AG04450 (cell line): ENCODE data around the gene TXNDC12. TPM values are rescaled to one million over a fixed set of nuclear protein-coding genes. Genes with fewer than 3 reads are reported as not detected.
"Not testable (repeated sequence)": the region's sequence is repeated elsewhere in the genome, so short reads cannot be mapped to it uniquely, and the experiment has no call there.

Experiments used
- CTCF ChIA-PET: fragments of 300-600, 350-600 bp; formaldehyde crosslinking; extraction: SDS; loops from one replicate; lab custom pipeline; 2022; ENCODE audit warnings: antibody characterized with exemption, inconsistent platforms; lab: Charles Lee
- POLR2A ChIA-PET: fragments of 350-600 bp; formaldehyde crosslinking; extraction: SDS; loops from one replicate; lab custom pipeline; 2021; ENCODE audit warnings: antibody characterized with exemption, inconsistent platforms; lab: Yijun Ruan, JAX
- DNase-seq: peaks from one replicate; pipeline ENCODE4 v3.0.0-alpha.2; 2011; ENCODE audit warnings: low read depth, low spot score
- H3K27ac ChIP-seq: one replicate; pipeline ENCODE4 v1.5.1; 2012; ENCODE audit warnings: low read depth, low read length, control low read depth
- H3K27me3 ChIP-seq: one replicate; pipeline ENCODE4 v1.6.0; 2012; ENCODE audit warnings: low read length; ENCODE audit not compliant: control insufficient read depth, insufficient read depth
- H3K4me3 ChIP-seq: 2 replicates; pipeline ENCODE4 v1.5.1; 2011; ENCODE audit warnings: mild to moderate bottlenecking, low read depth, low read length, control low read depth
- H3K9me3 ChIP-seq: 2 replicates; pipeline ENCODE4 v1.5.1; 2012; ENCODE audit warnings: low read length; ENCODE audit not compliant: control insufficient read depth, insufficient read depth
- CTCF ChIP-seq: IDR thresholded peaks from 2 replicates; pipeline ENCODE4 v1.5.1; 2011; ENCODE audit warnings: low read depth, low read length, control low read depth, inconsistent platforms
- polyA plus RNA-seq: library from polyadenylated mRNA; depleted of rRNA; stranded (reverse); fragments of >200 nt; gene quantifications from 2 replicates; pipeline ENCODE4 v1.2.3, GENCODE V29; 2011

Gene TXNDC12
- polyA plus RNA-seq, 1 experiment, result 55.8 TPM

- TF ChIP-seq CTCF, result no peak
- ChIA-PET CTCF (no interaction called here), POLR2A (no interaction called here)
- no peak overlapping the region for H3K27ac ChIP-seq
- H3K9me3 ChIP-seq, result no peaks in the 10 kb centered on the region
- no peak for DNase-seq
- H3K4me3 ChIP-seq, result no peak overlapping the region
- H3K27me3 ChIP-seq, result no peaks in the 10 kb centered on the region
Observed at GRCh38 chr1:52080014-52080415, 25.0 kb upstream of the TXNDC12 start.

- POLR2A ChIA-PET, H3K9me3 ChIP-seq, H3K27ac ChIP-seq, DNase-seq, H3K27me3 ChIP-seq, H3K4me3 ChIP-seq: not testable (repeated sequence)
- CTCF ChIA-PET, result interaction anchor here (1.1 kb wide), 1 partner anchor 219 kb away, joined by 3 read pairs; no protein-coding TSS in a partner anchor
Observed at GRCh38 chr1:52077277-52077676, 22.3 kb upstream of the TXNDC12 start.

- POLR2A ChIA-PET, result interaction anchor here (0.7 kb wide), 1 partner anchor 17 kb away, joined by 3 read pairs; no protein-coding TSS in a partner anchor
Observed at GRCh38 chr1:52072291-52072690, 17.3 kb upstream of the TXNDC12 start.

GRCh38 chr1:52070704-52071103 lies 15.7 kb upstream of the TXNDC12 start:
- Histone ChIP-seq H3K27ac (no peak overlapping the region), H3K4me3 (no peak overlapping the region), H3K27me3 (no peaks in the 10 kb centered on the region), H3K9me3 (no peaks in the 10 kb centered on the region)
- CTCF ChIA-PET, result no interaction called here
- POLR2A ChIA-PET, result no interaction called here
- no peak for DNase-seq
- no peak for TF ChIP-seq CTCF

More at GRCh38 chr1:52072291-52072690, 17.3 kb upstream of the TXNDC12 start:
- H3K4me3 ChIP-seq, result no peak overlapping the region
- no peak for DNase-seq
- H3K27ac ChIP-seq, result no peak overlapping the region
- H3K27me3 ChIP-seq, result no peaks in the 10 kb centered on the region
- no peak for TF ChIP-seq CTCF
- no peaks in the 10 kb centered on the region for H3K9me3 ChIP-seq
- CTCF ChIA-PET, result interaction anchor here (0.7 kb wide), 1 partner anchor 292 kb away, joined by 12 read pairs; no protein-coding TSS in a partner anchor

- H3K27me3 ChIP-seq, result no peaks in the 10 kb centered on the region
- CTCF ChIA-PET, result interaction anchor here (0.6 kb wide), 1 partner anchor 305 kb away, joined by 3 read pairs; no protein-coding TSS in a partner anchor
- POLR2A ChIA-PET, result no interaction called here
- H3K27ac ChIP-seq, result no peak overlapping the region
- no peak overlapping the region for H3K4me3 ChIP-seq
- H3K9me3 ChIP-seq, result no peaks in the 10 kb centered on the region
- no peak for DNase-seq
- TF ChIP-seq CTCF, result no peak
Observed at GRCh38 chr1:52063192-52063591, 8.2 kb upstream of the TXNDC12 start.
